Testis (tissue), 3 donors: Measurements from ENCODE around the gene CCDC154. TPM values are rescaled to one million over a fixed set of nuclear protein-coding genes. Genes with fewer than 3 reads are reported as not detected.

ENCODE experiments used
- DNase-seq: peaks from one replicate; pipeline ENCODE4 v3.0.0-alpha.2; 2019
- H3K27ac ChIP-seq, 2 donors: fragments of 200-600 bp; sonication (generic); one replicate each; pipeline ENCODE4 v1.5.1; 2019
- H3K27me3 ChIP-seq: fragments of 200-600 bp; sonication (generic); one replicate; pipeline ENCODE4 v1.5.1; 2019
- H3K36me3 ChIP-seq: fragments of 200-600 bp; sonication (generic); one replicate; pipeline ENCODE4 v1.5.1; 2017; ENCODE audit warnings: low read depth; ENCODE audit errors: missing control alignments
- H3K4me1 ChIP-seq: fragments of 200-600 bp; sonication (generic); one replicate; pipeline ENCODE4 v1.5.1; 2019
- H3K4me3 ChIP-seq, 2 donors: fragments of 200-600 bp; sonication (generic); one replicate each; pipeline ENCODE4 v1.5.1; 2017 to 2019
- H3K9me3 ChIP-seq: fragments of 200-600 bp; sonication (generic); one replicate; pipeline ENCODE4 v1.5.1; 2017
- POLR2A ChIP-seq: fragments of 450-650 bp; IDR thresholded peaks from one replicate; pipeline ENCODE4 v1.6.1; 2017; ENCODE audit warnings: antibody characterized with exemption, mild to moderate bottlenecking, moderate library complexity
- whole genome bisulfite sequencing, 2 donors: methylation state at CpG; one replicate each; pipeline ENCODE4 v1.1.5; 2018; 5-methylcytosine and 5-hydroxymethylcytosine counted together
- intact Hi-C: fragments of 100-400 bp; cut with DNase I; formaldehyde crosslinking; loops from one replicate; pipeline ENCODE4 v1.15.1; 2023; ENCODE audit warnings: low total_unique reads
- polyA plus RNA-seq: library from polyadenylated mRNA; stranded (reverse); fragments of 350-450 nt; fragmentation: Illumina TruSeq; extraction: RNeasy Lipid Tissue Mini Kit (QIAGEN cat#74804); gene quantifications from one replicate; pipeline ENCODE4 v1.2.3, GENCODE V29; 2014; ENCODE audit warnings: low read depth, low replicate concordance; ENCODE audit not compliant: insufficient read depth
- total RNA-seq, 2 donors: library from RNA; depleted of rRNA; stranded (reverse); fragments of >200 nt; gene quantifications; one replicate each; pipeline ENCODE4 v1.2.3, GENCODE V29; 2016
- TF ChIP-seq, protein P1 (sequence below), 3 experiments: fragments of 450-650 bp in 2 of 3; fragments of 200-600 bp in 1 of 3; sonication (generic) in 1 of 3; IDR thresholded peaks; one replicate each; pipeline ENCODE4 v1.5.1; 2016 to 2019; ENCODE audit warnings: antibody characterized with exemption in 3 of 3, mild to moderate bottlenecking in 2 of 3, moderate library complexity in 1 of 3

The CCDC154 gene
- total and polyA plus RNA-seq, 3 donors from 2014 or later: 7.6 to 18.0 (median 14.8) TPM

DNA sequence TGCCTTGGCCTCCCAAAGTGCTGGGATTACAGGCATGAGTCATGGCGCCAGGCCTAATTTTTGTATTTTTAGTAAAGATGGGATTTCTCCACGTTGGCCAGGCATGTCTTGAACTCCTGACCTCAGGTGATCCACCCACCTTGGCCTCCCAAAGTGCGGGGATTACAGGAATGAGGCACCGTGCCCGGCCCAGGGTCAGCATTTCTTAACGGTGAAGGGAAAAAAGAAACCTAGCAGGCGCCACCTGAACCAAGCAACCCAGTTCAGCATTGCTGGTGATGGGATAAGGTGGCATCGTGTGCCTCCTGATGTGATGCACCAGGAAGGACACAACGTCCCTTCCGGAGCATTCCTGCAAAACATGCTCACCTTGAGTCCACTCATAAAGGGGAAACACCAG, 32.7 kb upstream of the CCDC154 start:
- no peak for DNase-seq
- 83 to 92% methylated on average over 4 to 10 of the region's 10 CpGs for WGBS, 2 donors
- TF ChIP-seq, protein P1, sequence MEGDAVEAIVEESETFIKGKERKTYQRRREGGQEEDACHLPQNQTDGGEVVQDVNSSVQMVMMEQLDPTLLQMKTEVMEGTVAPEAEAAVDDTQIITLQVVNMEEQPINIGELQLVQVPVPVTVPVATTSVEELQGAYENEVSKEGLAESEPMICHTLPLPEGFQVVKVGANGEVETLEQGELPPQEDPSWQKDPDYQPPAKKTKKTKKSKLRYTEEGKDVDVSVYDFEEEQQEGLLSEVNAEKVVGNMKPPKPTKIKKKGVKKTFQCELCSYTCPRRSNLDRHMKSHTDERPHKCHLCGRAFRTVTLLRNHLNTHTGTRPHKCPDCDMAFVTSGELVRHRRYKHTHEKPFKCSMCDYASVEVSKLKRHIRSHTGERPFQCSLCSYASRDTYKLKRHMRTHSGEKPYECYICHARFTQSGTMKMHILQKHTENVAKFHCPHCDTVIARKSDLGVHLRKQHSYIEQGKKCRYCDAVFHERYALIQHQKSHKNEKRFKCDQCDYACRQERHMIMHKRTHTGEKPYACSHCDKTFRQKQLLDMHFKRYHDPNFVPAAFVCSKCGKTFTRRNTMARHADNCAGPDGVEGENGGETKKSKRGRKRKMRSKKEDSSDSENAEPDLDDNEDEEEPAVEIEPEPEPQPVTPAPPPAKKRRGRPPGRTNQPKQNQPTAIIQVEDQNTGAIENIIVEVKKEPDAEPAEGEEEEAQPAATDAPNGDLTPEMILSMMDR (IDR thresholded peaks at IDR 0.05): no peak
- TF ChIP-seq POLR2A: no peak
- H3K36me3 ChIP-seq: no peaks in the 10 kb centered on the region
- H3K4me1 ChIP-seq: peaks cover 8% of the 10 kb centered on the region
- no peaks in the 10 kb centered on the region for H3K9me3 ChIP-seq
- H3K27ac ChIP-seq: no peak overlapping the region
- H3K27me3 ChIP-seq: no peaks in the 10 kb centered on the region
- no peak overlapping the region for H3K4me3 ChIP-seq
- intact Hi-C loops: no loop called here

- H3K4me1 ChIP-seq: peaks cover 14% of the 10 kb centered on the region
- WGBS, 2 donors: 35 to 48% methylated on average over 15 of the region's 15 CpGs
- DNase-seq: no peak
Measured at GRCh38 chr16:1475552-1476114, 31.3 kb upstream of the CCDC154 start.

DNA sequence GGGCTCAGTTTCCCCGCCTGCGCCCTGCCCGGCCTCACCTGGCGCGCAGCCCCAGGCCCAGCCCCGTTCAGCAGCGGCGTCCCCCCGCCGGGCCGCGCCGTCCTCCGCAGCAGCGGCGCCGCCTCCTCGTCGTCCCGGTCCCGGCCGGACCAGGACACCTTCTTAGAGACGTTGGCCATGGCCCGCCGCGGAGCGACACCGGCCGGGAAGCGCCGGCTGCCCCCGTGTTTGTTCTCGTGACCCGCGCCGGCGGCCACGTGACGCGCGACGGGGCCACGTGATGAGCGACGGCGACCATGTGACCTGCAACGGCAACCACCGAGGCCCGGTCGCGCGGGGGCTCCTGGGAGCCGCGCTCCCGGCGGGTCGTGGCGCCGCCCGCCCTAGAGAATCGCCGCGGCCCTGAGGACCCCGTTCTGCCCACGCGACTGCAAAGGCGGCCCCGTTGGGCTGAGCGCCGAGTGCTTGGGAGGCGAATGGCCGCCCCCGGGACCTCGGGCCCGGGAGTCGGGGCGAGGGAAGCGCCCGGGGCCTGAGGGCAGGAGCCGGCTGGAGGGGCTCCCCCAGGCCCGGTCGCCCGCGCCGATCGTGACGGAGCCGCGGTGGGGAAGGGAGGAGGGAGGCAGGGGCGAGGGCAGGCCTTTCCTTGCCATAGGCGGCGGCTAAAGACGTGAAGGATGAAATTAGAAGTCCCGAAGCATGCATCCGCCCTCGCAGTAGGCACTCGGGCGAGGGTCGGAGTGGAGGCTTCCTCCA, 30.6 kb upstream of the CCDC154 start, which contains the start of gene CLCN7:
TSS of gene CLCN7 (minus strand) at position 233 of the 756 bp plus-strand sequence. CDS start at position 179, 54 bp downstream.
- Histone ChIP-seq H3K36me3 (no peaks in the 10 kb centered on the region), H3K27me3 (no peaks in the 10 kb centered on the region), H3K27ac (peak within 1 kb of the TSS; percentile 87 to 93), H3K4me1 (peaks cover 14% of the 10 kb centered on the region), H3K4me3 (peak within 1 kb of the TSS; percentile 88 to 89), H3K9me3 (no peaks in the 10 kb centered on the region)
- DNase-seq: peak; percentile 92
- TF ChIP-seq, protein P1 (IDR thresholded peaks at IDR 0.05): peak in 1 of 3 experiments; percentile 10
- TF ChIP-seq POLR2A: peak; percentile 63
- intact Hi-C loops: no loop called here
- WGBS, 2 donors: 0 to 1% methylated on average over 10 to 82 of the region's 99 CpGs

More at GRCh38 chr16:1475552-1476114, 31.3 kb upstream of the CCDC154 start:
- Histone ChIP-seq H3K4me3 (peak overlapping the region; percentile 88 to 89), H3K9me3 (no peaks in the 10 kb centered on the region), H3K27me3 (no peaks in the 10 kb centered on the region), H3K27ac (peak overlapping the region; percentile 87 to 93), H3K36me3 (no peaks in the 10 kb centered on the region)
- TF ChIP-seq, protein P1 (IDR thresholded peaks at IDR 0.05): no peak
- no peak for TF ChIP-seq POLR2A
- intact Hi-C loops: no loop called here

GRCh38 chr16:1474082-1474795, 29.9 kb upstream of the CCDC154 start:
- peak overlapping the region; percentile 88 to 89 for H3K4me3 ChIP-seq
- no peaks in the 10 kb centered on the region for H3K36me3 ChIP-seq
- 10 to 11% methylated on average over 24 to 39 of the region's 57 CpGs for WGBS, 2 donors
- H3K27me3 ChIP-seq: no peaks in the 10 kb centered on the region
- H3K9me3 ChIP-seq: no peaks in the 10 kb centered on the region
- DNase-seq: no peak
- TF ChIP-seq, protein P1 (IDR thresholded peaks at IDR 0.05): no peak
- no peak for TF ChIP-seq POLR2A
- intact Hi-C loops: no loop called here
- H3K27ac ChIP-seq: peak overlapping the region; percentile 87 to 93
- peaks cover 14% of the 10 kb centered on the region for H3K4me1 ChIP-seq
